ENCODE data around the gene ETFA. TPM values are rescaled to one million over a fixed set of nuclear protein-coding genes. Genes with fewer than 3 reads are reported as not detected.

ETFA gene
- total and polyA plus RNA-seq, 8 donors, result 102 to 148 (median 130) TPM

DNA sequence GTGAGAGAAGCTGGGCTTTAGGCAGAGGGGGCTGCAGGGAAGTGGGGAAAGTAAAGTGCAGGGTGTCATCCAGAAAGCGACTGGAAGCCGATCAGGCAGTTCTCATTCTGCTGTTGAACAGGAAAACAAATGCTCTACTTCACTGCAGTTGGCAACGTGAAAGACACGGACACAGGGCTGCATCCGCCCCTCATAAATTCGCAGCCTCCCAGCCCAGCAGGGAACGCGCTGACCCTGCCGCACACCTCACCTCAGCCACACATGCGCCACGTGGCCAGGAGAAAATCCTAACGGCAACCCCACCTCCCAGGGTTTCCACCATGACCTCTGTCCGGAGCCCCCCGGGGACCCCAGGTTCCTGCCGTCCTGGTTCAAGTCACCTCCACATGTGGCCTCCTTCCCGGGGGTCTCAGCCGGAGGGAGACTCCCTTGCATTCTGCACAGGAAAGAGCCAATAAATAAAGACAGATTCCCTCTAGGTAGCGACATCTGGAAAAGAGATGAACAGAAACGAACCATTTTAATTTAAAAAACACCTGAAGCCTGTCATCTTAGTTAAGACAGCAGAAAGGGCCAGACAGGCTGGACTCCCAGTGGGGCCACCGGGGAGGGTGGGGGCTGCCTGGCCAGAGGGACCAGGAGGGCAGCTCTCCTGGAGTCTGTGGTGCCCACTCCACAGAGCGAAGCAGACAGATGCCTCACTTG lies 132.8 kb downstream of the ETFA start:
- Histone ChIP-seq H3K4me1 (no peaks in the 10 kb centered on the region), H3K36me3 (no peaks in the 10 kb centered on the region), H3K4me3 (no peak overlapping the region), H3K9me3 (no peaks in the 10 kb centered on the region), H3K27me3 (peaks cover 0 to 24% of the 10 kb centered on the region in 2 donors), H3K27ac (no peak overlapping the region)
- TF ChIP-seq, protein P1, sequence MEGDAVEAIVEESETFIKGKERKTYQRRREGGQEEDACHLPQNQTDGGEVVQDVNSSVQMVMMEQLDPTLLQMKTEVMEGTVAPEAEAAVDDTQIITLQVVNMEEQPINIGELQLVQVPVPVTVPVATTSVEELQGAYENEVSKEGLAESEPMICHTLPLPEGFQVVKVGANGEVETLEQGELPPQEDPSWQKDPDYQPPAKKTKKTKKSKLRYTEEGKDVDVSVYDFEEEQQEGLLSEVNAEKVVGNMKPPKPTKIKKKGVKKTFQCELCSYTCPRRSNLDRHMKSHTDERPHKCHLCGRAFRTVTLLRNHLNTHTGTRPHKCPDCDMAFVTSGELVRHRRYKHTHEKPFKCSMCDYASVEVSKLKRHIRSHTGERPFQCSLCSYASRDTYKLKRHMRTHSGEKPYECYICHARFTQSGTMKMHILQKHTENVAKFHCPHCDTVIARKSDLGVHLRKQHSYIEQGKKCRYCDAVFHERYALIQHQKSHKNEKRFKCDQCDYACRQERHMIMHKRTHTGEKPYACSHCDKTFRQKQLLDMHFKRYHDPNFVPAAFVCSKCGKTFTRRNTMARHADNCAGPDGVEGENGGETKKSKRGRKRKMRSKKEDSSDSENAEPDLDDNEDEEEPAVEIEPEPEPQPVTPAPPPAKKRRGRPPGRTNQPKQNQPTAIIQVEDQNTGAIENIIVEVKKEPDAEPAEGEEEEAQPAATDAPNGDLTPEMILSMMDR (IDR thresholded peaks at IDR 0.05), result no peak
- no peak for ATAC-seq
- intact Hi-C loops (cut with DNase I), result no loop called here
- DNase-seq, result no peak

DNA sequence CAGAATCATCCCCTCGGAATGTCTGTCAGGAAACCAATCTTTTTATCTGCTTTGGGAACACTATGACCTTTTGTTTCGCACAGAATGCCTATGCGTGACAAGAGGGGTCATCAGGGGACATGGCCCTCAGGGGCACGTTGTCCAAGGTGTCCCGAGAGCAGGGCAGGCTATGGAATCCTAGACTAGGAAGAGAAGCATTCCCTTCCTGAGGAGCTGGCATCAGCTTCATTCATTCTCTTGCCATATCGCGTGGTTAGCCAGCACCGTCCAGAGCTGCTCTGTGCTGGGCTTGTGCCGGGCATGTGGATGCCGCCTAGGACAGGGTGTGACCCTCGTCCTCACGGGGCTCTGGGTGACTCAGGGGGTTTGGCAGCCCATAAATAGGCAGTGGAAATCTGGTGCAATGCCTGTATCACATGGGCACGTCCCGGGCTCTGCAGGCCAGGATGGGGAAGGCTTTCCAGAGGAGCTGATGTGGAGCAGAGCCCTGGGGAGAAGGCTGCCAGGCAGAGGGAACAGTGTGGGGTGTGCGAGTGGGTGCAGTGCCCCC lies 133.7 kb downstream of the ETFA start:
- DNase-seq (no peak), ATAC-seq (no peak)
- intact Hi-C loops (cut with DNase I), result no loop called here
- Histone ChIP-seq H3K4me1 (no peaks in the 10 kb centered on the region), H3K36me3 (no peaks in the 10 kb centered on the region), H3K4me3 (no peak overlapping the region), H3K9me3 (no peaks in the 10 kb centered on the region), H3K27me3 (peaks cover 0 to 24% of the 10 kb centered on the region in 2 donors), H3K27ac (no peak overlapping the region)
- TF ChIP-seq, protein P1 (IDR thresholded peaks at IDR 0.05), result no peak

- DNase-seq (no peak), ATAC-seq (no peak)
- H3K9me3 ChIP-seq, result no peaks in the 10 kb centered on the region
- no peak overlapping the region for H3K4me3 ChIP-seq
- TF ChIP-seq, protein P1 (IDR thresholded peaks at IDR 0.05), result no peak
- intact Hi-C loops (cut with DNase I), result no loop called here
- H3K27me3 ChIP-seq, result peaks cover 0 to 24% of the 10 kb centered on the region in 2 donors
- no peaks in the 10 kb centered on the region for H3K4me1 ChIP-seq
- no peak overlapping the region for H3K27ac ChIP-seq
- H3K36me3 ChIP-seq, result no peaks in the 10 kb centered on the region
Measured at GRCh38 chr15:76176487-76177085, 134.7 kb downstream of the ETFA start.

- Histone ChIP-seq H3K27me3 (peaks cover 0 to 24% of the 10 kb centered on the region in 2 donors), H3K4me1 (no peaks in the 10 kb centered on the region), H3K9me3 (no peaks in the 10 kb centered on the region), H3K36me3 (no peaks in the 10 kb centered on the region), H3K27ac (no peak overlapping the region), H3K4me3 (no peak overlapping the region)
- DNase-seq (no peak), ATAC-seq (no peak)
- intact Hi-C loops (cut with DNase I), result no loop called here
- TF ChIP-seq, protein P1 (IDR thresholded peaks at IDR 0.05), result no peak
Measured at GRCh38 chr15:76176059-76176458, 135.2 kb downstream of the ETFA start.

- Histone ChIP-seq H3K9me3 (no peaks in the 10 kb centered on the region), H3K27ac (no peak overlapping the region), H3K4me3 (no peak overlapping the region), H3K27me3 (peaks cover 0 to 24% of the 10 kb centered on the region in 2 donors), H3K36me3 (no peaks in the 10 kb centered on the region), H3K4me1 (no peaks in the 10 kb centered on the region)
- TF ChIP-seq, protein P1 (IDR thresholded peaks at IDR 0.05), result no peak
- intact Hi-C loops (cut with DNase I), result no loop called here
- ATAC-seq (no peak), DNase-seq (no peak)
Measured at GRCh38 chr15:76175442-76175841, 135.8 kb downstream of the ETFA start.
